NT2/D1 (cell line): Measurements from ENCODE around the gene THAP12.

Experiments
- YY1 ChIP-seq: IDR thresholded peaks from 2 replicates; pipeline ENCODE4 v1.6.1; 2011; ENCODE audit not compliant: insufficient read length, insufficient read depth
- ZNF274 ChIP-seq: IDR thresholded peaks from 2 replicates; pipeline ENCODE4 v1.6.1; 2011; ENCODE audit warnings: mild to moderate bottlenecking, low read depth, low read length

GRCh38 chr11:76385903-76386302, 5.0 kb upstream of the THAP12 start:
- TF ChIP-seq YY1 (no peak), ZNF274 (no peak)
